ENCODE measurements around the gene YIPF2.

DNA sequence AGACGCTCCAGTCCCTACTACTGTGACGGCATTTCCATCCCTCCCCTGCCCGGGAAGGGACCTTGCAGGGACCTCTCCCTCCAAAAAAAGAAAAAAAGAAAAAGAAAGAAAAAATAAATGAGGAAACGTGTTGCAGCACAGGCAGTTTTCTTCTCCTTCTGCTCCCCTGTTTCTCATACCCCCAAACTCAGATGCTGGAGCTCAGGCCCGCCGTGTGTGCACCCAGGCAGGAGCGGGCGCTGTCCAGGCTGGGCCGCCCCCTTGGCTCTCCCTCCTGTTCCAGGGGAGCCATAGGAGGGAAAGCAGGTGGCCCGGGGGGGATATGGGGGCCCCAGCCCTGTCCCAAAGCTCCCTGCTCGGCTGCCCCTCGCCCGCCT lies 5.8 kb downstream of the YIPF2 start:
- no peak for TF ChIP-seq CTCF (IDR thresholded peaks at IDR 0.05)
- TF ChIP-seq POLR2A (IDR thresholded peaks at IDR 0.05): no peak

Data from testis (tissue), 2 donors.